ENCODE results near the gene ITGA1.

DNA sequence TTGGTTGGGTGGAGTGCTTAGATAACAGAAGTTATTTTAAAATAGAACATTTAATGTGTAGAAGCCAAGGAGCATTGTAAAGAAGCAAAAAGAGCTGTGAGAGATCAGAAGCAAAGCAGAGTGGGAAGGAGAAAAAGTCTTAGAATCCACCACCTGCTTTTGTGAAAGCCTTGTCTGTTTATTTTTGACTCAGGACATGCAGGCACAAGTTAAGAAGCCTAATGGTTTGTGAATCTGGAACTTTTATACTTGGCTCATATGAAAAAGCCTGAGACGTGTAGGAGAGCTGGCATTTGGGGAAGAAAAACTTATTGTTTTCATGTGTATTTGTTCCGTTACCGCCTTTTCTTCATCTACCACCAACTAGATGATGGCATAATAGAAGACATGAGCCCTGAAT is 163.0 kb downstream of the ITGA1 start:
- TF ChIP-seq, protein P1, sequence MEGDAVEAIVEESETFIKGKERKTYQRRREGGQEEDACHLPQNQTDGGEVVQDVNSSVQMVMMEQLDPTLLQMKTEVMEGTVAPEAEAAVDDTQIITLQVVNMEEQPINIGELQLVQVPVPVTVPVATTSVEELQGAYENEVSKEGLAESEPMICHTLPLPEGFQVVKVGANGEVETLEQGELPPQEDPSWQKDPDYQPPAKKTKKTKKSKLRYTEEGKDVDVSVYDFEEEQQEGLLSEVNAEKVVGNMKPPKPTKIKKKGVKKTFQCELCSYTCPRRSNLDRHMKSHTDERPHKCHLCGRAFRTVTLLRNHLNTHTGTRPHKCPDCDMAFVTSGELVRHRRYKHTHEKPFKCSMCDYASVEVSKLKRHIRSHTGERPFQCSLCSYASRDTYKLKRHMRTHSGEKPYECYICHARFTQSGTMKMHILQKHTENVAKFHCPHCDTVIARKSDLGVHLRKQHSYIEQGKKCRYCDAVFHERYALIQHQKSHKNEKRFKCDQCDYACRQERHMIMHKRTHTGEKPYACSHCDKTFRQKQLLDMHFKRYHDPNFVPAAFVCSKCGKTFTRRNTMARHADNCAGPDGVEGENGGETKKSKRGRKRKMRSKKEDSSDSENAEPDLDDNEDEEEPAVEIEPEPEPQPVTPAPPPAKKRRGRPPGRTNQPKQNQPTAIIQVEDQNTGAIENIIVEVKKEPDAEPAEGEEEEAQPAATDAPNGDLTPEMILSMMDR (conservative IDR thresholded peaks at IDR 0.05 in 1 of 2, IDR thresholded peaks at IDR 0.05 in 1 of 2; ENCODE audit: extremely low read depth in 1 of 2, insufficient read depth in 1 of 2, low read depth in 1 of 2, low read length in 2 of 2): no peak
- no peak for TF ChIP-seq EZH2 (IDR thresholded peaks at IDR 0.05; ENCODE audit: borderline replicate concordance, low read length)
